HG02885 (cell line): ENCODE results near the gene PDC.
"Not testable (repeated sequence)": the region's sequence is repeated elsewhere in the genome, so short reads cannot be mapped to it uniquely, and the experiment has no call there.

Experiments used
- ATAC-seq: cut with Tn5 transposase; IDR thresholded peaks from one replicate; pipeline ENCODE4 v1.9.1; 2021; ENCODE audit warnings: mild to moderate bottlenecking; ENCODE audit not compliant: unreplicated experiment, poor library complexity

The PDC gene

GRCh38 chr1:186409091-186409490 lies 51.8 kb downstream of the PDC start:
- peak; percentile 65 for ATAC-seq

- ATAC-seq, result peak; percentile 69
Measured at GRCh38 chr1:186404454-186405051, 56.4 kb downstream of the PDC start.

GRCh38 chr1:186403632-186404031 lies 57.3 kb downstream of the PDC start:
- peak; percentile 56 for ATAC-seq

GRCh38 chr1:186401446-186401845 lies 59.5 kb downstream of the PDC start:
- ATAC-seq, result not testable (repeated sequence)
